Measurements from ENCODE around the gene ARHGAP40. TPM values are rescaled to one million over a fixed set of nuclear protein-coding genes. Genes with fewer than 3 reads are reported as not detected.
A peak's percentile ranks its signal among the peaks of the same experiment; 100 is the strongest.

Gene ARHGAP40
- total and polyA plus RNA-seq, 5 donors = not detected

- Histone ChIP-seq H3K9me3 (ENCODE audit: control insufficient read depth, low read length) (no peaks in the 10 kb centered on the region), H3K4me3 (ENCODE audit: low read length) (no peak overlapping the region), H3K27ac (ENCODE audit: low read length) (no peak overlapping the region), H3K4me1 (ENCODE audit: control insufficient read depth, insufficient read depth, low read length) (no peaks in the 10 kb centered on the region), H3K27me3 (ENCODE audit: control insufficient read depth, insufficient read depth) (no peaks in the 10 kb centered on the region)
- WGBS = 66% methylated on average over 7 of the region's 7 CpGs
- DNase-seq (no peak), ATAC-seq (peak; percentile 32 to 70)
- intact Hi-C loops (cut with DNase I) = no loop called here
These were observed 28.2 kb upstream of the ARHGAP40 start for GRCh38 chr20:38573413-38573812.

- ATAC-seq = peak; percentile 65 to 84
- DNase-seq = peak in 1 of 3 donors; percentile 60
- Histone ChIP-seq H3K4me3 (ENCODE audit: low read length) (no peak overlapping the region), H3K27ac (ENCODE audit: low read length) (no peak overlapping the region), H3K9me3 (ENCODE audit: control insufficient read depth, low read length) (no peaks in the 10 kb centered on the region), H3K27me3 (ENCODE audit: control insufficient read depth, insufficient read depth) (no peaks in the 10 kb centered on the region), H3K4me1 (ENCODE audit: control insufficient read depth, insufficient read depth, low read length) (peaks cover 9% of the 10 kb centered on the region)
- 44% methylated on average over 7 of the region's 7 CpGs for WGBS
- intact Hi-C loops (cut with DNase I) = no loop called here
These were observed 22.2 kb upstream of the ARHGAP40 start for GRCh38 chr20:38579219-38579910.

- no peaks in the 10 kb centered on the region for H3K9me3 ChIP-seq (ENCODE audit: control insufficient read depth, low read length)
- H3K4me3 ChIP-seq (ENCODE audit: low read length) = no peak overlapping the region
- ATAC-seq (no peak), DNase-seq (no peak)
- H3K4me1 ChIP-seq (ENCODE audit: control insufficient read depth, insufficient read depth, low read length) = peaks cover 9% of the 10 kb centered on the region
- intact Hi-C loops (cut with DNase I) = no loop called here
- no peak overlapping the region for H3K27ac ChIP-seq (ENCODE audit: low read length)
- WGBS = 55% methylated on average over 4 of the region's 4 CpGs
- no peaks in the 10 kb centered on the region for H3K27me3 ChIP-seq (ENCODE audit: control insufficient read depth, insufficient read depth)
These were observed 21.7 kb upstream of the ARHGAP40 start for GRCh38 chr20:38579921-38580320.

GRCh38 chr20:38581013-38581412 lies 20.6 kb upstream of the ARHGAP40 start, which contains the start of gene ADIG:
ADIG (plus strand) TSS chr20:38581197; CDS start chr20:38581251, 54 bp downstream.
- intact Hi-C loops (cut with DNase I) = no loop called here
- WGBS = 62% methylated on average over 5 of the region's 5 CpGs
- peak; percentile 82 to 84 for ATAC-seq

GRCh38 chr20:38581830-38582358 lies 19.7 kb upstream of the ARHGAP40 start:
- intact Hi-C loops (cut with DNase I) = no loop called here
- 69% methylated on average over 4 of the region's 4 CpGs for WGBS
- no peak for ATAC-seq

More at GRCh38 chr20:38581013-38581412, 20.6 kb upstream of the ARHGAP40 start, which contains the start of gene ADIG:
- peaks cover 9% of the 10 kb centered on the region for H3K4me1 ChIP-seq (ENCODE audit: control insufficient read depth, insufficient read depth, low read length)
- H3K27me3 ChIP-seq (ENCODE audit: control insufficient read depth, insufficient read depth) = no peaks in the 10 kb centered on the region
- H3K4me3 ChIP-seq (ENCODE audit: low read length) = no peak within 1 kb of the TSS
- DNase-seq = peak in 1 of 3 donors; percentile 69
- no peaks in the 10 kb centered on the region for H3K9me3 ChIP-seq (ENCODE audit: control insufficient read depth, low read length)
- H3K27ac ChIP-seq (ENCODE audit: low read length) = no peak within 1 kb of the TSS

GRCh38 chr20:38583306-38583705 lies 18.3 kb upstream of the ARHGAP40 start:
- no peaks in the 10 kb centered on the region for H3K9me3 ChIP-seq (ENCODE audit: control insufficient read depth, low read length)
- WGBS = 89% methylated on average over 4 of the region's 4 CpGs
- ATAC-seq (no peak), DNase-seq (no peak)
- H3K27me3 ChIP-seq (ENCODE audit: control insufficient read depth, insufficient read depth) = no peaks in the 10 kb centered on the region
- H3K4me3 ChIP-seq (ENCODE audit: low read length) = no peak overlapping the region
- no peak overlapping the region for H3K27ac ChIP-seq (ENCODE audit: low read length)
- peaks cover 9% of the 10 kb centered on the region for H3K4me1 ChIP-seq (ENCODE audit: control insufficient read depth, insufficient read depth, low read length)
- intact Hi-C loops (cut with DNase I) = no loop called here

More at GRCh38 chr20:38581830-38582358, 19.7 kb upstream of the ARHGAP40 start:
- no peaks in the 10 kb centered on the region for H3K9me3 ChIP-seq (ENCODE audit: control insufficient read depth, low read length)
- no peaks in the 10 kb centered on the region for H3K27me3 ChIP-seq (ENCODE audit: control insufficient read depth, insufficient read depth)
- H3K4me3 ChIP-seq (ENCODE audit: low read length) = no peak overlapping the region
- no peak overlapping the region for H3K27ac ChIP-seq (ENCODE audit: low read length)
- DNase-seq = no peak
- H3K4me1 ChIP-seq (ENCODE audit: control insufficient read depth, insufficient read depth, low read length) = peaks cover 9% of the 10 kb centered on the region

- Histone ChIP-seq H3K27me3 (ENCODE audit: control insufficient read depth, insufficient read depth) (no peaks in the 10 kb centered on the region), H3K4me3 (ENCODE audit: low read length) (no peak overlapping the region), H3K4me1 (ENCODE audit: control insufficient read depth, insufficient read depth, low read length) (peaks cover 5% of the 10 kb centered on the region), H3K27ac (ENCODE audit: low read length) (no peak overlapping the region), H3K9me3 (ENCODE audit: control insufficient read depth, low read length) (no peaks in the 10 kb centered on the region)
- intact Hi-C loops (cut with DNase I) = no loop called here
- 45% methylated on average over 7 of the region's 7 CpGs for WGBS
- DNase-seq (no peak), ATAC-seq (no peak)
These were observed 17.4 kb upstream of the ARHGAP40 start for GRCh38 chr20:38584099-38584763.

- 80% methylated on average over 10 of the region's 10 CpGs for WGBS
- no peaks in the 10 kb centered on the region for H3K9me3 ChIP-seq (ENCODE audit: control insufficient read depth, low read length)
- ATAC-seq (no peak), DNase-seq (no peak)
- H3K27ac ChIP-seq (ENCODE audit: low read length) = no peak overlapping the region
- no peak overlapping the region for H3K4me3 ChIP-seq (ENCODE audit: low read length)
- intact Hi-C loops (cut with DNase I) = no loop called here
- no peaks in the 10 kb centered on the region for H3K27me3 ChIP-seq (ENCODE audit: control insufficient read depth, insufficient read depth)
- H3K4me1 ChIP-seq (ENCODE audit: control insufficient read depth, insufficient read depth, low read length) = no peaks in the 10 kb centered on the region
These were observed 16.0 kb upstream of the ARHGAP40 start for GRCh38 chr20:38585404-38586180.

- no peak overlapping the region for H3K27ac ChIP-seq (ENCODE audit: low read length)
- H3K27me3 ChIP-seq (ENCODE audit: control insufficient read depth, insufficient read depth) = no peaks in the 10 kb centered on the region
- ATAC-seq (no peak), DNase-seq (no peak)
- no peak overlapping the region for H3K4me3 ChIP-seq (ENCODE audit: low read length)
- no peaks in the 10 kb centered on the region for H3K9me3 ChIP-seq (ENCODE audit: control insufficient read depth, low read length)
- 69% methylated on average over 3 of the region's 3 CpGs for WGBS
- intact Hi-C loops (cut with DNase I) = no loop called here
- H3K4me1 ChIP-seq (ENCODE audit: control insufficient read depth, insufficient read depth, low read length) = no peaks in the 10 kb centered on the region
These were observed 15.5 kb upstream of the ARHGAP40 start for GRCh38 chr20:38586181-38586525.

- ATAC-seq = no peak
- H3K27ac ChIP-seq (ENCODE audit: low read length) = no peak overlapping the region
- 90% methylated on average over 6 of the region's 6 CpGs for WGBS
- intact Hi-C loops (cut with DNase I) = no loop called here
- no peaks in the 10 kb centered on the region for H3K27me3 ChIP-seq (ENCODE audit: control insufficient read depth, insufficient read depth)
- no peak overlapping the region for H3K4me3 ChIP-seq (ENCODE audit: low read length)
- H3K9me3 ChIP-seq (ENCODE audit: control insufficient read depth, low read length) = no peaks in the 10 kb centered on the region
- no peaks in the 10 kb centered on the region for H3K4me1 ChIP-seq (ENCODE audit: control insufficient read depth, insufficient read depth, low read length)
- DNase-seq = no peak
These were observed 13.3 kb upstream of the ARHGAP40 start for GRCh38 chr20:38588303-38588702.

- DNase-seq (no peak), ATAC-seq (no peak)
- Histone ChIP-seq H3K4me1 (ENCODE audit: control insufficient read depth, insufficient read depth, low read length) (no peaks in the 10 kb centered on the region), H3K4me3 (ENCODE audit: low read length) (no peak overlapping the region), H3K27ac (ENCODE audit: low read length) (no peak overlapping the region), H3K9me3 (ENCODE audit: control insufficient read depth, low read length) (no peaks in the 10 kb centered on the region), H3K27me3 (ENCODE audit: control insufficient read depth, insufficient read depth) (no peaks in the 10 kb centered on the region)
- WGBS = 83% methylated on average over 4 of the region's 4 CpGs
- intact Hi-C loops (cut with DNase I) = no loop called here
These were observed 12.3 kb upstream of the ARHGAP40 start for GRCh38 chr20:38589351-38589750.

Data from right cardiac atrium (tissue), 5 donors.